Fibroblast of villous mesenchyme (primary cell): ENCODE measurements around the gene ADCYAP1R1. TPM values are rescaled to one million over a fixed set of nuclear protein-coding genes. Genes with fewer than 3 reads are reported as not detected.

Experiments
- DNase-seq: peaks from one replicate; pipeline ENCODE4 v3.0.0-alpha.2; 2010; ENCODE audit warnings: low read depth
- H3K4me3 ChIP-seq: 2 replicates; pipeline ENCODE4 v1.5.1; 2011; ENCODE audit warnings: low read depth, mild to moderate bottlenecking, low read length
- total RNA-seq: library from RNA; depleted of rRNA; stranded (reverse); fragments of >200 nt; gene quantifications from 2 replicates; pipeline ENCODE4 v1.2.3, GENCODE V29; 2012
- TF ChIP-seq, protein P1 (sequence below): IDR thresholded peaks from 2 replicates; pipeline ENCODE4 v1.5.1; 2012; ENCODE audit warnings: low read depth, mild to moderate bottlenecking, low read length; ENCODE audit not compliant: insufficient read depth

ADCYAP1R1 gene
- total RNA-seq, 1 donor = not detected

DNA sequence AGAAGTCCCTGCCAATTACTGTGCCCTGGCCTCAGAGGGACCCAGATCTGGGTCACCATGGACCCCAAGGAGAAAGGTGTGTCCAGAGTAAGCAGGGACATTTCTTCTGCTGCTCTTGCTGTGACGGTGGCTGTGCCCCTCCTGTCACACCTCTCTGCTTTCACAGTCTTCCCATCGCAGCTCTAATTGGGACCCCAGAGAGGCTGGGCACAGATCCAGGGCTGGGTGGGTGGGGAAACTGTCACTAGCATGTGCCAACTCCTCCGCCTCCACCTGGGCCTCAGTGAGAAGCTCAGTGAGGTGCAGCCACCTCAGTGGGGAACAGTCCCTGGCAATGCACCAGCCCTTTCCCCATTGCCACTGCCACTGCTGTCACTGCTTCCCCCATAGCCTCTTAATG lies 37.3 kb upstream of the ADCYAP1R1 start:
- TF ChIP-seq, protein P1, sequence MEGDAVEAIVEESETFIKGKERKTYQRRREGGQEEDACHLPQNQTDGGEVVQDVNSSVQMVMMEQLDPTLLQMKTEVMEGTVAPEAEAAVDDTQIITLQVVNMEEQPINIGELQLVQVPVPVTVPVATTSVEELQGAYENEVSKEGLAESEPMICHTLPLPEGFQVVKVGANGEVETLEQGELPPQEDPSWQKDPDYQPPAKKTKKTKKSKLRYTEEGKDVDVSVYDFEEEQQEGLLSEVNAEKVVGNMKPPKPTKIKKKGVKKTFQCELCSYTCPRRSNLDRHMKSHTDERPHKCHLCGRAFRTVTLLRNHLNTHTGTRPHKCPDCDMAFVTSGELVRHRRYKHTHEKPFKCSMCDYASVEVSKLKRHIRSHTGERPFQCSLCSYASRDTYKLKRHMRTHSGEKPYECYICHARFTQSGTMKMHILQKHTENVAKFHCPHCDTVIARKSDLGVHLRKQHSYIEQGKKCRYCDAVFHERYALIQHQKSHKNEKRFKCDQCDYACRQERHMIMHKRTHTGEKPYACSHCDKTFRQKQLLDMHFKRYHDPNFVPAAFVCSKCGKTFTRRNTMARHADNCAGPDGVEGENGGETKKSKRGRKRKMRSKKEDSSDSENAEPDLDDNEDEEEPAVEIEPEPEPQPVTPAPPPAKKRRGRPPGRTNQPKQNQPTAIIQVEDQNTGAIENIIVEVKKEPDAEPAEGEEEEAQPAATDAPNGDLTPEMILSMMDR = no peak
- H3K4me3 ChIP-seq = no peak overlapping the region
- no peak for DNase-seq

DNA sequence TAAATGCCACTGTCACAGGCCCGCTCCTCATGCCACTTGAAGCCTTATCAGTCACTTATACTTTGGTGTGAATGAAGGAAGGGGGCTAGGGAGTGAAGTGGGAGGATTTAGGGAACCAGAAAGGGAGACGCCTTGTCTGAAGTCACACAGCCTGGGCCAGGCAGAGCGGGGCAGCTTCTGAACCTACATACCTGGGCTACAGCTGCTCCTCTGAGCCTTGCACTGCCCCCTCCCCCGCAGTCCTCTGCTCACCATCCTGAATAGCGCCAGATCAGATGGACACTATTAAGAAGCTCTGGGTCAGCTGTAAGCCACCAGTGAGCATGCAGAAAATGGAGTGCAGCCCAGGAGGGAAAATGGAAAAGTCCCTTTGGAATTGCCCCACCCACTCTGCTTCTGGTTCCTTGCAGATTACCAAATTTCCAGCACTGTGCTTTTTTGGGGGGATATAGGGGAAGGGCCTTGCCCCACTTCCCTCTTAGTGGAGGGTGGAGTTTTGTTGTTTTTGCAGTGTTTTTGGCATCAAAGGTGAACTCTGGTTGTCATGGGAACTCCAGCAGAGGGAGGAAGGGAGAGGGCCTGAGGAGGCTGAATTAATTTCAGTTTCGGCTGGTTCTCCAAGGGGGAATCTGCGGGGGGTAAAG lies 35.0 kb upstream of the ADCYAP1R1 start:
- no peak overlapping the region for H3K4me3 ChIP-seq
- TF ChIP-seq, protein P1 = no peak
- DNase-seq = no peak

DNA sequence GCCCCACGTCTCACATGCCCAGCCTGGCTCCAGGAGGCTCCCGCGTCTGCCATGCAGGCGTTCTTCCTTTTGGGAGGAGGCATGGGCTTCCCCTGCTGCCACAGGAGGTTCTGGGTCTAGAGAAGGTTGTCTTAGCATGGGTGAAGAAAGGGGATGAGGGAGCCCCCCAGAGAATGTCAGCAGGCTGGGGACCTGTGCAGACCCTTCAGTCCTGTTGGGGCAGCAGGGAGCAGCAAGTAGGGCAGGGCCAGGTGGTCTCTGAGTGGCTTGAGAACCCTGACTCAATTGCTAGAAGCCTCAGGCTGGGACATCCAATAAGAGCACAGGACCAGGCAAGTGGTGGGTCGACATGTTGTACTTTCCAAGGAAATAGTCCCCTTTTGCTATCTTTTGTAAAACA lies 34.4 kb upstream of the ADCYAP1R1 start:
- TF ChIP-seq, protein P1 = no peak
- H3K4me3 ChIP-seq = no peak overlapping the region
- no peak for DNase-seq

DNA sequence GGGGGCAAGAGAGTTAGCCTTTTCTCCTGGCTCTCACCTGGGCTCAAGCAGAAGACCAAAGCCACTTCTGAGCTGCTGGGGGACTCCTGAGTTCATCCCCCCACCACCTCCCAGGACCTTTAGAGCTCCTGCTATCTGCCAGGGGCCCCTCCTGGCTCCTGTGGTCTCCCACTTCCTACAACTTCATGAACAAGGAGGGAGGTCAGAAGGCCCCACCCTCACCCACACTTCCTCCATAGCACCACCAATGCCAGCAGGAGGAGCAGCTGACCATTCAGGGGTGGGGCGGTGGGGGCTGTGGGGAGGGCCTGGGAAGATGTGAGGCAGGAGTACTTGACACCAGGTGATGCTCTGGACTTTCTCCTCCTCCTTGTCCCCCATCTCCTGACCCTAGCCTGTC lies 32.6 kb upstream of the ADCYAP1R1 start:
- TF ChIP-seq, protein P1 = no peak
- no peak for DNase-seq
- no peak overlapping the region for H3K4me3 ChIP-seq

DNA sequence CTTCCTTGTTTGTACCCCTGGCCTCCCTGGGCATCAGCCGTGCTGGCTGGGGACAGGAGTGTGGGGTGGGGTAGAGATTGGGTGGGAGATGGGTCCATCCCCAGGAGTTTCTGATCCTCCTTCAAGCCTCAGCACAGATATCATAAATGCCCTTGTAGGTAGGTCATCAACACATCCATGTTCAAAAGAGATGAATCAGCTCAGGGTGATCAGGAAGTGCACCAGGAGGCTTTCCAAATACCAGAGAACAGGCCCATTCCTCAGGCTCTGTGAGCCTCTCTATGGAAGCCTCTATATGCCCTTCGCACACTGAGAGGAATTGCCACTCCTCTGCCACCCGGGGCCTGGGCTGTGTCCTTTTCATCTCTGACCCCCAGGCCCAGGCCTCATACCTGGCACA lies 31.9 kb upstream of the ADCYAP1R1 start:
- DNase-seq = no peak
- H3K4me3 ChIP-seq = no peak overlapping the region
- TF ChIP-seq, protein P1 = no peak

DNA sequence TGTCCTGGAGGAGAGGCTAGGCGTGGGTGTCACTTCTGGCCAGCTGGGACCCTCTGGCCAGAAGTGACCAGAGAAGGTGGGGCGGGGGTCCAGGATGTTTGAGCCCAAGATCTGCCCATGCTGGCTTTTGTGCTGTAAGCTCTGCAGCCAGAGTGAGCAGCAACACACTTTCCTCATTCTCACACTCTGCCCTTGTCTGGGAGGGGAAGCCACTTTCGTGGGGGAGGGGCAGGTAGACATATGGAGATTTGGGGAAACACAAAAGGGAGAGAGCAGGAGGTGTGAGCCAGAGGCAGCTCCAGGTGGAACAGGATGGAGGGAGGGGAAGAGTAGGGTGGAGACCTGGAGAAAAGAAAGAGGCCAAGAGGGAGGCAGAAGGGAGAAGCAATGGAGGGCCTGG lies 31.5 kb upstream of the ADCYAP1R1 start:
- no peak for DNase-seq
- TF ChIP-seq, protein P1 = no peak
- H3K4me3 ChIP-seq = no peak overlapping the region

DNA sequence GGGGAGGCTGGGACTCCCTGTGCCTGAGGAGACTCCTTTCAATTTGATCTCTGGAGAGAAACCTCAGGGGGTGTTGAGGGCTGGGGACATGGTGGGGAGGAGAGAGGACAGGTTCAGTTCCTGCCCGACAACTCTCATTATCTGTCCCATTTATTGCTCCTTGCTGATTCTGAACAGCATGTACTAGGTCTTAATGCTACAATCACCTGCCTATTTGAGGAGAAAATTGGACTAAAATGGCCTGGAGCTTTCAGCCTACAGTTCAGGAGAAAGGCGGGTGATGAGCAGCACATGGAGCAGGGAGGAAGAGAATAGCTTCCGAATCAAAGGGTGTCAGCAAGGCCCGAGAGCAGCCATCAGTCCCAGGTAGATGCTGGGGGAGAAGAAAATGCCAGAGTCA lies 30.0 kb upstream of the ADCYAP1R1 start:
- no peak overlapping the region for H3K4me3 ChIP-seq
- DNase-seq = no peak
- TF ChIP-seq, protein P1 = no peak
